Activated CD4-positive, alpha-beta T cell treated with anti-CD3 and anti-CD28 coated beads, Interleukin-2, Interleukin-6, amounts not matched to agents 100 ng/mL and 50 ng/mL, durations not matched to agents 16 hours and 8 hours (primary cell): ENCODE measurements around the gene FXYD4.
"Not testable (repeated sequence)": the region's sequence is repeated elsewhere in the genome, so short reads cannot be mapped to it uniquely, and the experiment has no call there.

ENCODE experiments used
- DNase-seq: peaks from one replicate; pipeline ENCODE4 v3.0.0-alpha.2; 2020

Gene FXYD4

GRCh38 chr10:43421201-43421507 is 49.7 kb downstream of the FXYD4 start:
- DNase-seq: no peak

GRCh38 chr10:43421519-43421918 is 50.1 kb downstream of the FXYD4 start:
- DNase-seq: no peak

- DNase-seq: not testable (repeated sequence)
Observed at GRCh38 chr10:43421944-43422343, 50.5 kb downstream of the FXYD4 start.

GRCh38 chr10:43424416-43424815 is 53.0 kb downstream of the FXYD4 start:
- DNase-seq: no peak
